H9 (cell line): ENCODE results near the gene PAM. TPM values are rescaled to one million over a fixed set of nuclear protein-coding genes. Genes with fewer than 3 reads are reported as not detected.

ENCODE experiments used
- DNase-seq: peaks from one replicate; pipeline ENCODE4 v3.0.0-alpha.2; 2017
- H2AFZ ChIP-seq: one replicate; pipeline ENCODE4 v1.6.1; 2013; ENCODE audit warnings: mild to moderate bottlenecking, low read length, control low read depth, moderate library complexity
- H2AK5ac ChIP-seq: 2 replicates; pipeline ENCODE4 v1.6.1; 2013; ENCODE audit warnings: low read length, control low read depth, mixed read lengths; ENCODE audit not compliant: insufficient read length
- H2BK120ac ChIP-seq: one replicate; pipeline ENCODE4 v1.6.1; 2013; ENCODE audit warnings: low read depth, mild to moderate bottlenecking, low read length, control low read depth, inconsistent platforms; ENCODE audit not compliant: poor library complexity, severe bottlenecking
- H2BK12ac ChIP-seq: 2 replicates; pipeline ENCODE4 v1.6.1; 2013; ENCODE audit warnings: low read length, control low read depth, mixed read lengths, low read depth; ENCODE audit not compliant: insufficient read length
- H2BK15ac ChIP-seq: 2 replicates; pipeline ENCODE4 v1.6.1; 2013; ENCODE audit warnings: low read depth, low read length, control low read depth
- H2BK20ac ChIP-seq: one replicate; pipeline ENCODE4 v1.6.1; 2013; ENCODE audit warnings: low read depth, mild to moderate bottlenecking, low read length, control low read depth, inconsistent platforms; ENCODE audit not compliant: poor library complexity, severe bottlenecking
- H2BK5ac ChIP-seq: 2 replicates; pipeline ENCODE4 v1.6.1; 2013; ENCODE audit warnings: low read length, control low read depth, mixed read lengths; ENCODE audit not compliant: insufficient read length
- H3K14ac ChIP-seq: 2 replicates; pipeline ENCODE4 v1.6.1; 2013; ENCODE audit warnings: low read length, control low read depth; ENCODE audit not compliant: insufficient read depth
- H3K18ac ChIP-seq: 2 replicates; pipeline ENCODE4 v1.6.1; 2013; ENCODE audit warnings: low read depth, mild to moderate bottlenecking, mixed read lengths, low read length, control low read depth; ENCODE audit not compliant: insufficient read length
- H3K23ac ChIP-seq: 2 replicates; pipeline ENCODE4 v1.6.1; 2013; ENCODE audit warnings: low read length, control low read depth, mixed read lengths, low read depth; ENCODE audit not compliant: insufficient read length
- H3K23me2 ChIP-seq: 2 replicates; pipeline ENCODE4 v1.6.1; 2013; ENCODE audit warnings: low read depth, mild to moderate bottlenecking, mixed read lengths, low read length, control low read depth; ENCODE audit not compliant: insufficient read length, poor library complexity, severe bottlenecking
- H3K27ac ChIP-seq: 2 replicates; pipeline ENCODE4 v1.5.1; 2013; ENCODE audit warnings: low read length, control low read depth, mixed read lengths, low read depth; ENCODE audit not compliant: insufficient read length
- H3K27me3 ChIP-seq: 2 replicates; pipeline ENCODE4 v1.6.1; 2013; ENCODE audit warnings: low read length, control low read depth, inconsistent platforms; ENCODE audit not compliant: insufficient read depth
- H3K4ac ChIP-seq: 2 replicates; pipeline ENCODE4 v1.6.1; 2013; ENCODE audit warnings: low read depth, mild to moderate bottlenecking, control low read depth, inconsistent platforms, low read length, moderate library complexity
- H3K4me1 ChIP-seq: 2 replicates; pipeline ENCODE4 v1.6.1; 2013; ENCODE audit warnings: low read length, control low read depth, inconsistent platforms; ENCODE audit not compliant: insufficient read depth
- H3K4me2 ChIP-seq: 2 replicates; pipeline ENCODE4 v1.6.1; 2013; ENCODE audit warnings: low read length, control low read depth, mixed read lengths; ENCODE audit not compliant: insufficient read length, insufficient read depth
- H3K56ac ChIP-seq: 2 replicates; pipeline ENCODE4 v1.6.1; 2013; ENCODE audit warnings: low read depth, mild to moderate bottlenecking, mixed read lengths, low read length, control low read depth; ENCODE audit not compliant: insufficient read length
- H3K79me1 ChIP-seq: 2 replicates; pipeline ENCODE4 v1.6.1; 2013; ENCODE audit warnings: low read depth, mild to moderate bottlenecking, moderate library complexity, low read length, control low read depth, inconsistent platforms; ENCODE audit not compliant: insufficient read depth, poor library complexity, severe bottlenecking
- H3K79me2 ChIP-seq: 2 replicates; pipeline ENCODE4 v1.6.1; 2013; ENCODE audit warnings: low read length, control low read depth, inconsistent platforms; ENCODE audit not compliant: insufficient read depth
- H3K9ac ChIP-seq: 2 replicates; pipeline ENCODE4 v1.6.1; 2013; ENCODE audit warnings: low read length, control low read depth, mixed read lengths; ENCODE audit not compliant: insufficient read length; ENCODE audit errors: extremely low read depth
- H3K9me3 ChIP-seq: one replicate; pipeline ENCODE4 v1.6.1; 2013; ENCODE audit warnings: low read depth, low read length, inconsistent platforms; ENCODE audit not compliant: control insufficient read depth
- H3T11ph ChIP-seq: one replicate; pipeline ENCODE4 v1.6.1; 2013; ENCODE audit warnings: mild to moderate bottlenecking, low read length, control low read depth, inconsistent platforms
- H4K20me1 ChIP-seq: one replicate; pipeline ENCODE4 v1.6.1; 2013; ENCODE audit not compliant: control insufficient read depth, insufficient read length, insufficient read depth
- H4K5ac ChIP-seq: 2 replicates; pipeline ENCODE4 v1.6.1; 2013; ENCODE audit warnings: low read depth, mild to moderate bottlenecking, mixed read lengths, low read length, control low read depth; ENCODE audit not compliant: insufficient read length
- H4K8ac ChIP-seq: replicated peaks from 2 replicates; pipeline ENCODE4 v1.6.1; 2013; ENCODE audit warnings: low read length, control low read depth, mixed read lengths, low read depth; ENCODE audit not compliant: insufficient read length
- H4K91ac ChIP-seq: 2 replicates; pipeline ENCODE4 v1.6.1; 2013; ENCODE audit warnings: low read depth, mild to moderate bottlenecking, moderate library complexity, mixed read lengths, low read length, control low read depth; ENCODE audit not compliant: insufficient read length
- H3K27ac Mint-ChIP-seq, 3 experiments: 2 replicates in 2 of 3; 3 replicates in 1 of 3; pipeline ENCODE4 v1.8.0; 2020 to 2021; ENCODE audit warnings: mixed read lengths in 3 of 3, mild to moderate bottlenecking in 1 of 3, moderate library complexity in 1 of 3
- H3K27me3 Mint-ChIP-seq: 2 replicates; pipeline ENCODE4 v1.8.0; 2021; ENCODE audit warnings: low read depth, mild to moderate bottlenecking, moderate library complexity, mixed read lengths
- H3K36me3 Mint-ChIP-seq, 3 experiments: 2 replicates in 2 of 3; 3 replicates in 1 of 3; pipeline ENCODE4 v1.8.0; 2020 to 2021; ENCODE audit warnings: low read depth in 3 of 3, mixed read lengths in 3 of 3; ENCODE audit not compliant: insufficient read depth in 1 of 3
- H3K4me1 Mint-ChIP-seq, 2 experiments: 2 replicates each; pipeline ENCODE4 v1.8.0; 2020; ENCODE audit warnings: mixed read lengths in 2 of 2
- H3K4me3 Mint-ChIP-seq, 2 experiments: 2 replicates in 1 of 2; 3 replicates in 1 of 2; pipeline ENCODE4 v1.8.0; 2020 to 2021; ENCODE audit warnings: mild to moderate bottlenecking in 2 of 2, mixed read lengths in 2 of 2, moderate library complexity in 1 of 2
- H3K9me3 Mint-ChIP-seq, 2 experiments: 2 replicates in 1 of 2; 3 replicates in 1 of 2; pipeline ENCODE4 v1.8.0; 2020; ENCODE audit warnings: mild to moderate bottlenecking in 2 of 2, mixed read lengths in 2 of 2, moderate library complexity in 1 of 2
- WGBS: extraction: QIAGEN DNeasy Blood & Tissue Kit; methylation state at CpG from one replicate; pipeline ENCODE4 v1.1.7; 2013; ENCODE audit warnings: missing lambda C conversion rate, low lambda C conversion rate, mixed read lengths; ENCODE audit not compliant: insufficient read length; ENCODE audit errors: extremely low coverage; 5-methylcytosine and 5-hydroxymethylcytosine counted together
- total RNA-seq: library from RNA; stranded (reverse); gene quantifications from 2 replicates; pipeline ENCODE4 v1.2.1, GENCODE V29; 2021
- TF ChIP-seq, protein P1 (sequence below): fragments of 200-600 bp; sonication (generic); conservative IDR thresholded peaks from 3 replicates; pipeline ENCODE4 v1.8.0; 2021; ENCODE audit warnings: antibody characterized with exemption, mild to moderate bottlenecking

The PAM gene
- total RNA-seq, 1 experiment from 2014 or later = 31.5 TPM

- H3K23ac ChIP-seq = no peak overlapping the region
- H3K9ac ChIP-seq = no peak overlapping the region
- H2BK20ac ChIP-seq = no peak overlapping the region
- no peak for DNase-seq
- H3K27ac ChIP-seq = no peak overlapping the region
- H3K79me2 ChIP-seq = no peaks in the 10 kb centered on the region
- Mint-ChIP-seq H3K36me3 (no peaks in the 10 kb centered on the region; a peak in 1 of 7 replicates), H3K27ac (no peak overlapping the region), H3K27me3 (no peaks in the 10 kb centered on the region), H3K9me3 (no peaks in the 10 kb centered on the region), H3K4me3 (no peak overlapping the region), H3K4me1 (no peaks in the 10 kb centered on the region)
- H2AFZ ChIP-seq = no peak overlapping the region
- H3K27me3 ChIP-seq = no peaks in the 10 kb centered on the region
- WGBS = no CpG with 5 or more reads among the region's 5 CpGs
- H4K5ac ChIP-seq = no peak overlapping the region
- no peak overlapping the region for H2BK5ac ChIP-seq
- no peaks in the 10 kb centered on the region for H4K20me1 ChIP-seq
- H3T11ph ChIP-seq = no peak overlapping the region
- no peak overlapping the region for H4K8ac ChIP-seq
- no peak overlapping the region for H3K14ac ChIP-seq
- H3K4me2 ChIP-seq = no peak overlapping the region
- no peak overlapping the region for H2BK12ac ChIP-seq
- H2BK15ac ChIP-seq = no peak overlapping the region
- no peak overlapping the region for H2BK120ac ChIP-seq
- TF ChIP-seq, protein P1, sequence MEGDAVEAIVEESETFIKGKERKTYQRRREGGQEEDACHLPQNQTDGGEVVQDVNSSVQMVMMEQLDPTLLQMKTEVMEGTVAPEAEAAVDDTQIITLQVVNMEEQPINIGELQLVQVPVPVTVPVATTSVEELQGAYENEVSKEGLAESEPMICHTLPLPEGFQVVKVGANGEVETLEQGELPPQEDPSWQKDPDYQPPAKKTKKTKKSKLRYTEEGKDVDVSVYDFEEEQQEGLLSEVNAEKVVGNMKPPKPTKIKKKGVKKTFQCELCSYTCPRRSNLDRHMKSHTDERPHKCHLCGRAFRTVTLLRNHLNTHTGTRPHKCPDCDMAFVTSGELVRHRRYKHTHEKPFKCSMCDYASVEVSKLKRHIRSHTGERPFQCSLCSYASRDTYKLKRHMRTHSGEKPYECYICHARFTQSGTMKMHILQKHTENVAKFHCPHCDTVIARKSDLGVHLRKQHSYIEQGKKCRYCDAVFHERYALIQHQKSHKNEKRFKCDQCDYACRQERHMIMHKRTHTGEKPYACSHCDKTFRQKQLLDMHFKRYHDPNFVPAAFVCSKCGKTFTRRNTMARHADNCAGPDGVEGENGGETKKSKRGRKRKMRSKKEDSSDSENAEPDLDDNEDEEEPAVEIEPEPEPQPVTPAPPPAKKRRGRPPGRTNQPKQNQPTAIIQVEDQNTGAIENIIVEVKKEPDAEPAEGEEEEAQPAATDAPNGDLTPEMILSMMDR = no peak
- no peaks in the 10 kb centered on the region for H3K23me2 ChIP-seq
- H3K4ac ChIP-seq = no peak overlapping the region
- H2AK5ac ChIP-seq = no peak overlapping the region
- H3K79me1 ChIP-seq = no peaks in the 10 kb centered on the region
- H3K18ac ChIP-seq = no peak overlapping the region
- no peaks in the 10 kb centered on the region for H3K9me3 ChIP-seq
- H4K91ac ChIP-seq = no peak overlapping the region
- no peaks in the 10 kb centered on the region for H3K4me1 ChIP-seq
- H3K56ac ChIP-seq = no peak overlapping the region
Observed at GRCh38 chr5:102733534-102733933, 21.6 kb upstream of the PAM start.
